MM.1S (cell line): Measurements from ENCODE around the gene RGL4.

Experiments used
- DNase-seq: peaks from one replicate; pipeline ENCODE4 v3.0.0-alpha.2; 2015
- H2AFZ ChIP-seq: fragments of 300-600 bp; sonication (generic); 2 replicates; pipeline ENCODE4 v1.6.0; 2016; ENCODE audit warnings: antibody characterized with exemption, low read length
- H3F3A ChIP-seq: fragments of 300-600 bp; sonication (generic); 2 replicates; pipeline ENCODE4 v1.6.1; 2016; ENCODE audit warnings: mild to moderate bottlenecking, antibody characterized with exemption, low read length, moderate library complexity, mixed read lengths; ENCODE audit not compliant: insufficient read depth
- H3K27ac ChIP-seq: fragments of 300-600 bp; sonication (generic); 2 replicates; pipeline ENCODE4 v1.5.1; 2016; ENCODE audit warnings: mild to moderate bottlenecking, low read length
- H3K27me3 ChIP-seq: fragments of 300-600 bp; sonication (generic); replicated peaks from 2 replicates; pipeline ENCODE4 v1.6.0; 2016; ENCODE audit warnings: low read length; ENCODE audit not compliant: insufficient read depth
- H3K36me3 ChIP-seq: fragments of 300-600 bp; sonication (generic); replicated peaks from 2 replicates; pipeline ENCODE4 v1.6.1; 2016; ENCODE audit warnings: mild to moderate bottlenecking, low read length, mixed read lengths; ENCODE audit not compliant: insufficient read depth
- H3K4me1 ChIP-seq: fragments of 300-600 bp; sonication (generic); 2 replicates; pipeline ENCODE4 v1.6.1; 2016; ENCODE audit warnings: low read length, mixed read lengths
- H3K4me2 ChIP-seq: fragments of 300-600 bp; sonication (generic); 2 replicates; pipeline ENCODE4 v1.6.0; 2016; ENCODE audit warnings: low read depth, low read length
- H3K4me3 ChIP-seq: fragments of 300-600 bp; sonication (generic); 2 replicates; pipeline ENCODE4 v1.5.1; 2016; ENCODE audit warnings: low read length, mixed read lengths
- H3K79me2 ChIP-seq: fragments of 300-600 bp; sonication (generic); 2 replicates; pipeline ENCODE4 v1.6.1; 2016; ENCODE audit warnings: mixed run types, low read length, mixed read lengths
- H3K9ac ChIP-seq: fragments of 300-600 bp; sonication (generic); 2 replicates; pipeline ENCODE4 v1.6.1; 2016; ENCODE audit warnings: low read length, mixed read lengths
- H3K9me2 ChIP-seq: fragments of 300-600 bp; sonication (generic); replicated peaks from 2 replicates; pipeline ENCODE4 v1.6.1; 2016; ENCODE audit warnings: mild to moderate bottlenecking, low read length, mixed read lengths; ENCODE audit not compliant: insufficient read depth
- H3K9me3 ChIP-seq: fragments of 300-600 bp; sonication (generic); replicated peaks from 2 replicates; pipeline ENCODE4 v1.6.1; 2016; ENCODE audit warnings: mild to moderate bottlenecking, low read length, mixed read lengths; ENCODE audit not compliant: insufficient read depth
- H4K20me1 ChIP-seq: fragments of 300-600 bp; sonication (generic); 2 replicates; pipeline ENCODE4 v1.6.1; 2016; ENCODE audit warnings: mild to moderate bottlenecking, low read length, moderate library complexity, mixed read lengths; ENCODE audit not compliant: insufficient read depth
- EZH2 ChIP-seq: fragments of 300-600 bp; sonication (generic); optimal IDR thresholded peaks from 2 replicates; pipeline ENCODE3; 2017; ENCODE audit warnings: low read depth, mild to moderate bottlenecking, antibody characterized with exemption, low read length, mixed read lengths
- EZH2phosphoT487 ChIP-seq: fragments of 300-600 bp; sonication (generic); IDR thresholded peaks from 2 replicates; pipeline ENCODE4 v1.6.1; 2018; ENCODE audit warnings: antibody characterized with exemption, low read length
- TF ChIP-seq, protein P1 (sequence below): fragments of 300-600 bp; sonication (generic); IDR thresholded peaks from 2 replicates; pipeline ENCODE4 v1.5.1; 2016; ENCODE audit warnings: antibody characterized with exemption, low read length, mixed read lengths

The RGL4 gene

DNA sequence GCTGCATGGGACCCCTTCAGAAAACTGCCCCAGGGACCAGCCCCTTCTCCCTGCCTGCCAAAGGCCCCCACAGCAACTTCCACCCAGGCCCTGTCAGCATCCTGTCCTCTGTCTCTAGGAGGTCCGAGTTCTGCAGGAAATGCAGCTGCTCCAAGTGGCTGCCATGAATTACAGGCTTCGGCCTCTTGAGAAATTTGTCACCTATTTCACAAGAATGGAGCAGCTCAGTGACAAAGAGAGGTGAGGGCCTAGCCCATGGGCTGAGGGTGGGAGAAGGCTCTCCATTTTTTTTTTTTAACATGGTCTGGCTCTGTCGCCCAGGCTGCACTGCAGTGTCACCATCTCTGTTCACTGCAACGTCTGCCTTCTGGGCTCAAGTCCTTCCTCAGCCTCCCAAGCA, 7.3 kb downstream of the RGL4 start:
- Histone ChIP-seq H3K4me3 (no peak overlapping the region), H4K20me1 (no peaks in the 10 kb centered on the region), H3K9ac (no peak overlapping the region), H3K9me2 (no peaks in the 10 kb centered on the region), H3K27me3 (no peaks in the 10 kb centered on the region), H3K27ac (no peak overlapping the region), H3K4me2 (no peak overlapping the region), H3K9me3 (no peaks in the 10 kb centered on the region), H2AFZ (no peak overlapping the region), H3K4me1 (no peaks in the 10 kb centered on the region), H3K36me3 (no peaks in the 10 kb centered on the region; the same call in 1 of the 2 replicates), H3F3A (no peaks in the 10 kb centered on the region), H3K79me2 (peaks cover 24% of the 10 kb centered on the region)
- DNase-seq = no peak
- TF ChIP-seq, protein P1, sequence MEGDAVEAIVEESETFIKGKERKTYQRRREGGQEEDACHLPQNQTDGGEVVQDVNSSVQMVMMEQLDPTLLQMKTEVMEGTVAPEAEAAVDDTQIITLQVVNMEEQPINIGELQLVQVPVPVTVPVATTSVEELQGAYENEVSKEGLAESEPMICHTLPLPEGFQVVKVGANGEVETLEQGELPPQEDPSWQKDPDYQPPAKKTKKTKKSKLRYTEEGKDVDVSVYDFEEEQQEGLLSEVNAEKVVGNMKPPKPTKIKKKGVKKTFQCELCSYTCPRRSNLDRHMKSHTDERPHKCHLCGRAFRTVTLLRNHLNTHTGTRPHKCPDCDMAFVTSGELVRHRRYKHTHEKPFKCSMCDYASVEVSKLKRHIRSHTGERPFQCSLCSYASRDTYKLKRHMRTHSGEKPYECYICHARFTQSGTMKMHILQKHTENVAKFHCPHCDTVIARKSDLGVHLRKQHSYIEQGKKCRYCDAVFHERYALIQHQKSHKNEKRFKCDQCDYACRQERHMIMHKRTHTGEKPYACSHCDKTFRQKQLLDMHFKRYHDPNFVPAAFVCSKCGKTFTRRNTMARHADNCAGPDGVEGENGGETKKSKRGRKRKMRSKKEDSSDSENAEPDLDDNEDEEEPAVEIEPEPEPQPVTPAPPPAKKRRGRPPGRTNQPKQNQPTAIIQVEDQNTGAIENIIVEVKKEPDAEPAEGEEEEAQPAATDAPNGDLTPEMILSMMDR = no peak

DNA sequence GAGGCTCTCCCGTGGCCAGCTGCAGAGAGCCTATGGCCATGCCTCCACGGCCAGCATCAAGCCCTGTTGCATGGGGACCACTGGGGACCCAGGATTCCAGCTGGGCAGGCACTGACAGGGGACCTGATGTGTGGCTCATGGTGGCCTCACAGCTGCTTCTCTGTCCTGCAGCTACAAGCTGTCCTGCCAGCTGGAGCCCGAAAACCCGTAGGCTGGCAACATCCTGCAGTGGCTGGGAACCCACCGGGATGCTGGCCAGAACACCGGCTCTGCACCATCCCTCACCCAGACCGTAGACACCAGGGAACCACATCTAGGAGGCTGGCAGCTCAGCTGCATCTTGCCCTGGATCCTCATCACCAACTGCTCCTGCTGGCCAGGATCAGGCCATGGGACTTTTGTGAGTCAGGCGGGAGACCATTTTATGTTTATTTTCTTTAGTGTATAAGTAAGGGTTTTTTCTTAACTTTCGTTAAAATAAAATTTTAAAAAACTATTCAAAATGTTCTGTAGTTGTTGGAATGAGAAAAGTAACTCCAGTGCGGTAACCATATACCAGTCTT, 7.9 kb downstream of the RGL4 start:
- Histone ChIP-seq H3F3A (no peaks in the 10 kb centered on the region), H3K79me2 (peaks cover 30% of the 10 kb centered on the region), H3K27me3 (no peaks in the 10 kb centered on the region), H2AFZ (no peak overlapping the region), H3K4me1 (no peaks in the 10 kb centered on the region), H3K4me3 (no peak overlapping the region), H3K36me3 (no peaks in the 10 kb centered on the region; the same call in 1 of the 2 replicates), H3K9ac (no peak overlapping the region), H3K27ac (no peak overlapping the region), H3K9me2 (no peaks in the 10 kb centered on the region), H4K20me1 (no peaks in the 10 kb centered on the region), H3K4me2 (no peak overlapping the region), H3K9me3 (no peaks in the 10 kb centered on the region)
- no peak for TF ChIP-seq EZH2phosphoT487
- TF ChIP-seq, protein P1 = no peak
- no peak for TF ChIP-seq EZH2
- DNase-seq = no peak

DNA sequence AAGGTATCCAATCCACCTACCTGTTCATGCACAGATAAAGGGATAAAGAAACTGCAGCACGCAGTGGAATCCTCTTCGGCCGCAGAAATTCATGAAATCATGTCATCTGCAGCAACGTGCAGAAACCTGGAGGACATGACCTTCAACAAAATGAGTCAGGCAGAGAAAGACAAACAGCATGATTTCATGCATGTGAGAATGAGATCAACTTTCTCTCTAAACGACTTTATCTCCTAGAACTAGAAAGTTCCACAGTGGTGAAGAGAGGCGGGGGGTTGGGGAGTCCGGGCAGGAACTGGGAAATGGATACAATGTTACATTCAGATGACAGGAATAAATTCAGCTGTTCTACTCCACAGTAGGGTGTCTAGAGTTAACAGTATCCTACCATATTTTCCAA, 9.9 kb downstream of the RGL4 start:
- TF ChIP-seq EZH2 = no peak
- no peak for TF ChIP-seq EZH2phosphoT487
- TF ChIP-seq, protein P1 = no peak
- no peaks in the 10 kb centered on the region for H3K27me3 ChIP-seq
- no peak overlapping the region for H3K4me2 ChIP-seq
- DNase-seq = no peak
- H3K79me2 ChIP-seq = peaks cover 41% of the 10 kb centered on the region
- no peaks in the 10 kb centered on the region; the same call in 1 of the 2 replicates for H3K36me3 ChIP-seq
- H3K9me2 ChIP-seq = no peaks in the 10 kb centered on the region
- H3K9ac ChIP-seq = no peak overlapping the region
- H3K9me3 ChIP-seq = no peaks in the 10 kb centered on the region
- no peaks in the 10 kb centered on the region for H3F3A ChIP-seq
- no peak overlapping the region for H3K4me3 ChIP-seq
- no peak overlapping the region for H2AFZ ChIP-seq
- no peak overlapping the region for H3K27ac ChIP-seq
- H3K4me1 ChIP-seq = no peaks in the 10 kb centered on the region
- no peaks in the 10 kb centered on the region for H4K20me1 ChIP-seq
